Stimulated activated CD8-positive, alpha-beta memory T cell treated with anti-CD3 and anti-CD28 coated beads, Interleukin-4, amount 100 ng/mL, for 24 hours (primary cell): ENCODE data around the gene C3orf62.
"Not testable (repeated sequence)": the region's sequence is repeated elsewhere in the genome, so short reads cannot be mapped to it uniquely, and the experiment has no call there.

Experiments used
- DNase-seq: peaks from one replicate; pipeline ENCODE4 v3.0.0-alpha.2; 2020; ENCODE audit warnings: low read depth

The C3orf62 gene

GRCh38 chr3:49269443-49270155 is 7.4 kb downstream of the C3orf62 start:
- DNase-seq = no peak

GRCh38 chr3:49266410-49267095 is 10.5 kb downstream of the C3orf62 start:
- no peak for DNase-seq

- no peak for DNase-seq
These were observed 11.2 kb downstream of the C3orf62 start for GRCh38 chr3:49265661-49266386.

GRCh38 chr3:49263159-49263889 is 13.7 kb downstream of the C3orf62 start:
- DNase-seq = no peak

GRCh38 chr3:49260806-49261324 is 16.2 kb downstream of the C3orf62 start:
- no peak for DNase-seq

GRCh38 chr3:49257187-49257586 is 19.8 kb downstream of the C3orf62 start:
- DNase-seq = no peak

- no peak for DNase-seq
These were observed 21.1 kb downstream of the C3orf62 start for GRCh38 chr3:49255718-49256511.

- no peak for DNase-seq
These were observed 21.9 kb downstream of the C3orf62 start for GRCh38 chr3:49255112-49255511.

GRCh38 chr3:49253512-49253911 is 23.5 kb downstream of the C3orf62 start:
- no peak for DNase-seq

- no peak for DNase-seq
These were observed 28.2 kb downstream of the C3orf62 start for GRCh38 chr3:49248840-49249227.

GRCh38 chr3:49244581-49245205 is 32.3 kb downstream of the C3orf62 start:
- no peak for DNase-seq

GRCh38 chr3:49240091-49240490 is 36.9 kb downstream of the C3orf62 start:
- not testable (repeated sequence) for DNase-seq

GRCh38 chr3:49238274-49239127 is 38.5 kb downstream of the C3orf62 start:
- no peak for DNase-seq

GRCh38 chr3:49237344-49237743 is 39.7 kb downstream of the C3orf62 start:
- no peak for DNase-seq

- DNase-seq = no peak
These were observed 40.8 kb downstream of the C3orf62 start for GRCh38 chr3:49236226-49236625.

- not testable (repeated sequence) for DNase-seq
These were observed 48.2 kb downstream of the C3orf62 start for GRCh38 chr3:49228817-49229216.

- no peak for DNase-seq
These were observed 55.0 kb downstream of the C3orf62 start for GRCh38 chr3:49222002-49222401.

- not testable (repeated sequence) for DNase-seq
These were observed 56.0 kb downstream of the C3orf62 start for GRCh38 chr3:49220985-49221563.

- no peak for DNase-seq
These were observed 57.9 kb downstream of the C3orf62 start for GRCh38 chr3:49219132-49219531.
